Psoas muscle (tissue), 8 donors: Measurements from ENCODE around the gene ITSN1. TPM values are rescaled to one million over a fixed set of nuclear protein-coding genes. Genes with fewer than 3 reads are reported as not detected.

Source experiments
- ATAC-seq, 4 donors: fragments of 200-7000 bp; cut with Tn5 transposase; one replicate each; pipeline ENCODE4 v1.9.1; 2020; ENCODE audit warnings: moderate library complexity in 3 of 4, mild to moderate bottlenecking in 2 of 4
- DNase-seq, 2 donors: peaks; one replicate each; pipeline ENCODE4 v3.0.0-alpha.2; 2020
- H3K27ac ChIP-seq: fragments of 200-600 bp; one replicate; pipeline ENCODE4 v1.8.0; 2022
- H3K27me3 ChIP-seq, 3 donors: fragments of 200-600 bp in 1 of 3; one replicate each; pipeline versions ENCODE4 v1.6.1 to v1.8.0; 2013 to 2022; ENCODE audit warnings: low read length in 2 of 3, mild to moderate bottlenecking in 2 of 3, moderate library complexity in 1 of 3; ENCODE audit not compliant: insufficient read depth in 3 of 3
- H3K36me3 ChIP-seq, 2 donors: fragments of 200-600 bp in 1 of 2; one replicate each; pipeline versions ENCODE4 v1.6.1 to v1.8.0; 2013 to 2022; ENCODE audit warnings: low read depth in 1 of 2, mild to moderate bottlenecking in 1 of 2, moderate library complexity in 1 of 2; ENCODE audit not compliant: insufficient read depth in 1 of 2
- H3K4me1 ChIP-seq: fragments of 200-600 bp; one replicate; pipeline ENCODE4 v1.8.0; 2022
- H3K4me3 ChIP-seq: fragments of 200-600 bp; one replicate; pipeline ENCODE4 v1.8.0; 2022; ENCODE audit warnings: mild to moderate bottlenecking
- H3K9me3 ChIP-seq: fragments of 200-600 bp; one replicate; pipeline ENCODE4 v1.8.0; 2022
- WGBS, 3 donors: extraction: QIAGEN DNeasy Blood & Tissue Kit; methylation state at CpG; one replicate each; pipeline versions ENCODE4 v1.1.6 to v1.1.7; 2013; 5-methylcytosine and 5-hydroxymethylcytosine counted together
- intact Hi-C, 2 donors: fragments of 100-400 bp; cut with DNase I; formaldehyde crosslinking; loops; one replicate each; pipeline versions ENCODE4 v1.11.0 to v1.14.2; 2022
- polyA plus RNA-seq, 3 donors: library from polyadenylated mRNA; stranded (reverse); fragments of 200-250 nt; gene quantifications; one replicate each; pipeline ENCODE4 v1.2.3, GENCODE V29; 2013
- total RNA-seq, 4 donors: library from RNA; stranded (reverse); fragmentation: NEBNext Ultra II Directional in 2 of 4; extraction: Animal tissue kit (Norgen Biotek cat#: 25700) in 2 of 4; gene quantifications; one replicate each; pipeline versions ENCODE4 v1.2.1 to v1.2.4, GENCODE V29; 2021 to 2023
- TF ChIP-seq, protein P1 (sequence below): fragments of 200-600 bp; IDR thresholded peaks from one replicate; pipeline ENCODE4 v1.8.0; 2022; ENCODE audit warnings: antibody characterized with exemption
- donor health status: healthy with polysubstance abuse.
- donor health status: DM: no; HTN: no; CAD: no; lungs with moderate emphysema.
- donor health status: Bipolar disorder and iron deficiency.
- donor health status: healthy.
- donor health status: DM: yes; HTN: yes; CAD: no.
- donor health status: DM: no; HTN: no; CAD: no.
- donor health status: DM: no; HTN: no; CAD: no.
- donor health status: DM: yes; HTN: yes; CAD: no.

The ITSN1 gene
- total and polyA plus RNA-seq, 7 donors: 9.3 to 43.8 (median 22.4) TPM

GRCh38 chr21:33869873-33870272 lies 227.6 kb downstream of the ITSN1 start:
- no peak overlapping the region for H3K4me3 ChIP-seq
- H3K27me3 ChIP-seq: no peaks in the 10 kb centered on the region
- no peak overlapping the region for H3K27ac ChIP-seq
- no peaks in the 10 kb centered on the region for H3K9me3 ChIP-seq
- H3K36me3 ChIP-seq: no peaks in the 10 kb centered on the region
- H3K4me1 ChIP-seq: no peaks in the 10 kb centered on the region
- no peak for ATAC-seq
- intact Hi-C loops: no loop called here
- TF ChIP-seq, protein P1, sequence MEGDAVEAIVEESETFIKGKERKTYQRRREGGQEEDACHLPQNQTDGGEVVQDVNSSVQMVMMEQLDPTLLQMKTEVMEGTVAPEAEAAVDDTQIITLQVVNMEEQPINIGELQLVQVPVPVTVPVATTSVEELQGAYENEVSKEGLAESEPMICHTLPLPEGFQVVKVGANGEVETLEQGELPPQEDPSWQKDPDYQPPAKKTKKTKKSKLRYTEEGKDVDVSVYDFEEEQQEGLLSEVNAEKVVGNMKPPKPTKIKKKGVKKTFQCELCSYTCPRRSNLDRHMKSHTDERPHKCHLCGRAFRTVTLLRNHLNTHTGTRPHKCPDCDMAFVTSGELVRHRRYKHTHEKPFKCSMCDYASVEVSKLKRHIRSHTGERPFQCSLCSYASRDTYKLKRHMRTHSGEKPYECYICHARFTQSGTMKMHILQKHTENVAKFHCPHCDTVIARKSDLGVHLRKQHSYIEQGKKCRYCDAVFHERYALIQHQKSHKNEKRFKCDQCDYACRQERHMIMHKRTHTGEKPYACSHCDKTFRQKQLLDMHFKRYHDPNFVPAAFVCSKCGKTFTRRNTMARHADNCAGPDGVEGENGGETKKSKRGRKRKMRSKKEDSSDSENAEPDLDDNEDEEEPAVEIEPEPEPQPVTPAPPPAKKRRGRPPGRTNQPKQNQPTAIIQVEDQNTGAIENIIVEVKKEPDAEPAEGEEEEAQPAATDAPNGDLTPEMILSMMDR: no peak
- DNase-seq: no peak

- no peak overlapping the region for H3K4me3 ChIP-seq
- H3K27me3 ChIP-seq: no peaks in the 10 kb centered on the region
- WGBS, 3 donors: 58 to 75% (median 75%) methylated on average over 4 of the region's 4 CpGs
- TF ChIP-seq, protein P1: no peak
- intact Hi-C loops: no loop called here
- H3K27ac ChIP-seq: no peak overlapping the region
- no peaks in the 10 kb centered on the region for H3K4me1 ChIP-seq
- no peaks in the 10 kb centered on the region for H3K9me3 ChIP-seq
- ATAC-seq: no peak
- peak in 1 of 2 donors; percentile 8 for DNase-seq
- no peaks in the 10 kb centered on the region for H3K36me3 ChIP-seq
These were observed 228.5 kb downstream of the ITSN1 start for GRCh38 chr21:33870768-33871167.

DNA sequence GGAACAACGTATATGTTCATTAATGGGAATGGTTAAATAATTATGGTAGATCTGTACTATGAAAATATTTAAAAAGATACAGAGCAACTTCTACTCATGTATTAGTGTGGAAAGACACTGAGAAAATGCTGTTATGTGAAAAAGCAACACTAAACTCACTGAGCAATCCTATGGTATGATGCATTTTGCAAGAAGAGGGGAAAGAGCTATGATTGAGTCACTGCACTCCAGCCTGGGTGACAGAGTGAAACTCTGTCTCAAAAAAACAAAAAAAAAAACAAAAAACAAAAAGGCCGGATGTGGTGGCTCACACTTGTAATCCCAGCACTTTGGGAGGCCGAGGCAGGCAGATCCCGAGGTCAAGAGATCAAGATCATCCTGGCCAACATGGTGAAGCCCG lies 228.9 kb downstream of the ITSN1 start:
- Histone ChIP-seq H3K4me3 (no peak overlapping the region), H3K4me1 (no peaks in the 10 kb centered on the region), H3K27ac (no peak overlapping the region), H3K27me3 (no peaks in the 10 kb centered on the region), H3K36me3 (no peaks in the 10 kb centered on the region), H3K9me3 (no peaks in the 10 kb centered on the region)
- intact Hi-C loops: no loop called here
- no peak for ATAC-seq
- DNase-seq: no peak
- WGBS, 3 donors: 88 to 91% (median 90%) methylated on average over 5 of the region's 5 CpGs
- TF ChIP-seq, protein P1: no peak

- ATAC-seq (no peak), DNase-seq (no peak)
- intact Hi-C loops: no loop called here
- 72 to 82% (median 76%) methylated on average over 4 of the region's 4 CpGs for WGBS, 3 donors
- TF ChIP-seq, protein P1: no peak
- no peaks in the 10 kb centered on the region for H3K27me3 ChIP-seq
- H3K4me3 ChIP-seq: no peak overlapping the region
- no peak overlapping the region for H3K27ac ChIP-seq
- H3K9me3 ChIP-seq: no peaks in the 10 kb centered on the region
- no peaks in the 10 kb centered on the region for H3K4me1 ChIP-seq
- H3K36me3 ChIP-seq: no peaks in the 10 kb centered on the region
These were observed 230.7 kb downstream of the ITSN1 start for GRCh38 chr21:33872881-33873515.

DNA sequence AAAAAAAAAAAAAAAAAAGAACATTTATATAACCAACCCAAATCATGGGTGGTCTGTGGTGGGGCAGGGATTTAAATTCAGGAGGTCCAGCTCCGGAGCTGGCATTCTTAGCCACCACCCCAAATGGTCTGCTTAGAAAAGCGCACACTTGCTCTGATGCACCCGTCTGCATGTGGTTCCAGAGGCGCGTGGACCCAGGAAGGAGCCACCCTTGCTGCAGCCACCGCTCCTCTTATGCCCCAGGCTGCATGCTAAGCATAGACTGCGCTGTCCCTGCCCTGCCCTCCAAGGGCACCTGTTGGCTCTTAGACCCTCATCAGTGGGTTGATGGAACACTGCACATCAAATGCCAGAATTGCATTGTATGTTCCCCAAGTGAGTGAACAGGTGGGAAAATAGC lies 231.9 kb downstream of the ITSN1 start:
- no peaks in the 10 kb centered on the region for H3K36me3 ChIP-seq
- TF ChIP-seq, protein P1: no peak
- no peaks in the 10 kb centered on the region for H3K27me3 ChIP-seq
- H3K4me3 ChIP-seq: no peak overlapping the region
- intact Hi-C loops: no loop called here
- WGBS, 3 donors: 90 to 97% (median 95%) methylated on average over 7 of the region's 7 CpGs
- H3K4me1 ChIP-seq: no peaks in the 10 kb centered on the region
- peak in 1 of 2 donors; percentile 18 for DNase-seq
- no peak overlapping the region for H3K27ac ChIP-seq
- ATAC-seq: no peak
- no peaks in the 10 kb centered on the region for H3K9me3 ChIP-seq
